Mucosa of rectum (tissue), 2 donors: ENCODE data around the gene SNIP1.

Experiments
- H3K27ac ChIP-seq, 2 donors: one replicate each; pipeline ENCODE4 v1.7.0; 2013; ENCODE audit warnings: inconsistent platforms in 2 of 2, low read depth in 2 of 2, low read length in 2 of 2
- H3K27me3 ChIP-seq, 2 donors: one replicate each; pipeline ENCODE4 v1.7.0; 2013; ENCODE audit warnings: low read length in 2 of 2; ENCODE audit not compliant: control insufficient read depth in 2 of 2, insufficient read depth in 2 of 2
- H3K36me3 ChIP-seq, 2 donors: one replicate each; pipeline ENCODE4 v1.7.0; 2013; ENCODE audit warnings: low read length in 2 of 2; ENCODE audit not compliant: control insufficient read depth in 2 of 2, insufficient read depth in 2 of 2
- H3K4me1 ChIP-seq, 2 donors: one replicate each; pipeline ENCODE4 v1.7.0; 2013; ENCODE audit warnings: low read length in 2 of 2, mild to moderate bottlenecking in 1 of 2; ENCODE audit not compliant: control insufficient read depth in 2 of 2, insufficient read depth in 2 of 2
- H3K4me3 ChIP-seq, 2 donors: one replicate each; pipeline ENCODE4 v1.7.0; 2013; ENCODE audit warnings: low read length in 2 of 2
- H3K9ac ChIP-seq, 2 donors: one replicate each; pipeline ENCODE4 v1.7.0; 2013; ENCODE audit warnings: low read length in 2 of 2, low read depth in 1 of 2, mild to moderate bottlenecking in 1 of 2
- H3K9me3 ChIP-seq, 2 donors: one replicate each; pipeline ENCODE4 v1.7.0; 2013; ENCODE audit warnings: low read length in 2 of 2; ENCODE audit not compliant: control insufficient read depth in 2 of 2
- donor health status: healthy.
- donor health status: Normal muscosa, but diverticular disease.

The SNIP1 gene

DNA sequence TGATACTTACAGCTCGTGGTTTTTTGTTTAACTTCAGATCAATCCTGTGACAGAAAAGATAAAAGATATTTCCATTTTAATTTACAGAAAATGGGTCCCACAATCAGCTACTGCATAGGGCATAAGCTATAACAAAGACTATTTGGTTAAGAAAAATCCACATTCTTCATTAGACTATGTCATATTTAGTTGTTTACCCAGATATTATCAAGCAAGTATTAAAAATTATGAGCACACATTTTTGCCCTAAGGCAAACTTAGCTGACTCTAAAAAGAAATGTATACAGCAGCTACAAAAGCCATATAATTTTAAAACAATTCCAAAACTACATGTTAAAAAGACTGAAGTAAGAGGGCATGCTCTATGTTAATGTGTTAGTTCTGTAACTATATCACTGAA, 58.2 kb downstream of the SNIP1 start:
- no peaks in the 10 kb centered on the region for H3K9me3 ChIP-seq
- no peak overlapping the region for H3K4me3 ChIP-seq
- no peak overlapping the region for H3K9ac ChIP-seq
- H3K4me1 ChIP-seq = peaks cover 0 to 11% of the 10 kb centered on the region in 2 donors
- peaks cover 16 to 25% of the 10 kb centered on the region in 2 donors for H3K36me3 ChIP-seq
- H3K27ac ChIP-seq = no peak overlapping the region
- no peaks in the 10 kb centered on the region for H3K27me3 ChIP-seq

GRCh38 chr1:37493336-37494098, 60.6 kb downstream of the SNIP1 start:
- Histone ChIP-seq H3K9me3 (no peaks in the 10 kb centered on the region), H3K27me3 (no peaks in the 10 kb centered on the region), H3K9ac (no peak overlapping the region), H3K27ac (no peak overlapping the region), H3K4me1 (peaks cover 0 to 1% of the 10 kb centered on the region in 2 donors), H3K36me3 (peaks cover 15 to 30% of the 10 kb centered on the region in 2 donors), H3K4me3 (no peak overlapping the region)

GRCh38 chr1:37487619-37487984, 66.5 kb downstream of the SNIP1 start:
- Histone ChIP-seq H3K9me3 (no peaks in the 10 kb centered on the region), H3K27me3 (no peaks in the 10 kb centered on the region), H3K4me1 (peaks cover 17% of the 10 kb centered on the region in 2 donors), H3K36me3 (peaks cover 25 to 43% of the 10 kb centered on the region in 2 donors), H3K9ac (no peak overlapping the region), H3K4me3 (no peak overlapping the region), H3K27ac (peak overlapping the region in 1 of 2 donors; percentile 57)

GRCh38 chr1:37486680-37487618, 67.1 kb downstream of the SNIP1 start:
- Histone ChIP-seq H3K36me3 (peaks cover 32 to 48% of the 10 kb centered on the region in 2 donors), H3K4me3 (peak overlapping the region in 1 of 2 donors; percentile 5), H3K9me3 (no peaks in the 10 kb centered on the region), H3K27ac (peak overlapping the region; percentile 57 to 68), H3K4me1 (peaks cover 17% of the 10 kb centered on the region in 2 donors), H3K9ac (peak overlapping the region in 1 of 2 donors; percentile 48), H3K27me3 (no peaks in the 10 kb centered on the region)

DNA sequence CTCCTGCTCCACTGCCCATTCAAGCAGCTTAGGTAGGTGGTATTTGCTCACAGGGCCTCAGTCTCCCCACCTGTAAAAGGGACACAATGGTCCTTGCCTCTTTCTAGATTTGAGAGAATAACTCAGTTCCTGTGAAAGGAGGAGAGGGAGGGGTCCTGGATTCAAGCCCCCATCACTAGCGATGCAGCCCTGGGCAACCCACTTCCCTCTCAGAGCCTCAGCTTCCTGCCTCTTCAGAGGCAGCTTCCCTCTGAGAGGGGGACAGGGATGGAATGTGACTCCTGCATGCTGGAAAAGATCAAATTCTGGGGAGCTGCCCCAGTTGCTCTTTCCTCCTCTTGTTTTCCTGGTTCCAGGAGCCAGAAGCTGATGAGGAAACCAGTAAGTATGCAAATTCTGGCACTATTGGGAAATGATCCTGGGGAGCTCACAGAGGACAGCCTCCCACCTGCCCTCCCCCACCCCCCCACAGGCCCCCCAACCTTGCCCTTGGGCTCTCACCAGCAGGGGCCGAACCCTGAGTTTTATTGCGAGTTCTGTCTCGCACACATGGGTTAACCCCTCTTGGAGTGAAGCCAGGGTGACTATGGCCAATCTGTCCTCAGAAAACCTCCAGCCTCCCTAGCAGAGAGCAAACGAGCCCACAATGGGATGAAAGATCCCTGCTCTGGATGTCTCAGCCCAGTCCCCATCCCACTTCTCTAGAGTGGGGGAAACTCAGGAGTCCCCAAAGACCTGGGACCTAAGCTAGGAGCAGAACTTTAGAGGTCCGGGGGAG, 68.0 kb downstream of the SNIP1 start:
- peaks cover 17% of the 10 kb centered on the region in 2 donors for H3K4me1 ChIP-seq
- no peaks in the 10 kb centered on the region for H3K27me3 ChIP-seq
- H3K4me3 ChIP-seq = no peak overlapping the region
- peaks cover 37 to 56% of the 10 kb centered on the region in 2 donors for H3K36me3 ChIP-seq
- peak overlapping the region in 1 of 2 donors; percentile 48 for H3K9ac ChIP-seq
- H3K27ac ChIP-seq = peak overlapping the region; percentile 16 to 57
- no peaks in the 10 kb centered on the region for H3K9me3 ChIP-seq
